Activated B cell treated with CpG ODN at 0.5 μM for 24 hours (primary cell): ENCODE data around the gene WAPL. TPM values are rescaled to one million over a fixed set of nuclear protein-coding genes. Genes with fewer than 3 reads are reported as not detected.

Source experiments
- ATAC-seq: fragments of 200-7000 bp; cut with Tn5 transposase; one replicate; pipeline ENCODE4 v1.10.0; 2021; ENCODE audit warnings: low read depth, mild to moderate bottlenecking, moderate library complexity
- CTCF ChIA-PET: fragments of 350-600 bp; sonication (Branson Sonifier 250); formaldehyde crosslinking; loops from one replicate; lab custom pipeline; 2021; ENCODE audit warnings: antibody characterized with exemption; lab: Charles Lee
- POLR2A ChIA-PET: fragments of 350-600 bp; sonication (Branson Sonifier 250); formaldehyde crosslinking; loops from one replicate; lab custom pipeline; 2021; ENCODE audit warnings: antibody characterized with exemption; lab: Charles Lee
- DNase-seq: peaks from one replicate; pipeline ENCODE4 v3.0.0; 2022
- H3K27ac Mint-ChIP-seq: one replicate; pipeline ENCODE4 v1.8.0; 2020; ENCODE audit warnings: mixed read lengths
- H3K27me3 Mint-ChIP-seq: one replicate; pipeline ENCODE4 v1.8.0; 2021; ENCODE audit warnings: mixed read lengths
- H3K36me3 Mint-ChIP-seq: one replicate; pipeline ENCODE4 v1.8.0; 2021; ENCODE audit warnings: low read depth, mixed read lengths
- H3K4me1 Mint-ChIP-seq: one replicate; pipeline ENCODE4 v1.8.0; 2021; ENCODE audit warnings: mixed read lengths
- H3K4me3 Mint-ChIP-seq: one replicate; pipeline ENCODE4 v1.8.0; 2020; ENCODE audit warnings: mild to moderate bottlenecking, mixed read lengths
- H3K9me3 Mint-ChIP-seq: one replicate; pipeline ENCODE4 v1.8.0; 2020; ENCODE audit warnings: mixed read lengths
- CTCF ChIP-seq: fragments of 200-600 bp; IDR thresholded peaks from one replicate; pipeline ENCODE4 v1.8.0; 2022; ENCODE audit warnings: antibody characterized with exemption, mild to moderate bottlenecking
- intact Hi-C: fragments of 100-400 bp; cut with micrococcal nuclease; formaldehyde crosslinking; loops from one replicate; pipeline ENCODE4 v1.15.1; 2024
- total RNA-seq: library from RNA; stranded (reverse); gene quantifications from 2 replicates; pipeline ENCODE4 v1.2.3, GENCODE V29; 2022

WAPL gene
- total RNA-seq, 1 donor from 2014 or later = 38.5 TPM

- peak overlapping the region; percentile 43 for H3K27ac Mint-ChIP-seq
- ATAC-seq = no peak
- intact Hi-C loops = loop anchor here (1.0 to 10.0 kb wide), 5 partner anchors 70 to 572 kb away; partner anchors contain the start of genes GLUD1 and SHLD2
These were observed 891 bp upstream of the WAPL start for GRCh38 chr10:86522510-86522855.

GRCh38 chr10:86520871-86521677 lies 518 bp downstream of the WAPL start:
- ChIA-PET POLR2A (interaction anchor here (2.6 kb wide), 1 partner anchor 121 kb away, joined by 17 read pairs; no protein-coding TSS in a partner anchor), CTCF (no interaction called here)
- peaks cover 45% of the 10 kb centered on the region for H3K4me1 Mint-ChIP-seq
- peaks cover 31% of the 10 kb centered on the region for H3K36me3 Mint-ChIP-seq
- H3K4me3 Mint-ChIP-seq = peak overlapping the region; percentile 92
- H3K27me3 Mint-ChIP-seq = no peaks in the 10 kb centered on the region
- intact Hi-C loops = loop anchor here (1.0 to 10.0 kb wide), 7 partner anchors 15 to 574 kb away; partner anchors contain the start of genes GLUD1 and SHLD2
- H3K27ac Mint-ChIP-seq = peak overlapping the region; percentile 80
- TF ChIP-seq CTCF = no peak
- ATAC-seq (peak; percentile 30), DNase-seq (no peak)
- no peaks in the 10 kb centered on the region for H3K9me3 Mint-ChIP-seq

More at GRCh38 chr10:86522510-86522855, 891 bp upstream of the WAPL start:
- H3K4me3 Mint-ChIP-seq = peak overlapping the region; percentile 88
- no peak for TF ChIP-seq CTCF
- no peaks in the 10 kb centered on the region for H3K9me3 Mint-ChIP-seq
- H3K27me3 Mint-ChIP-seq = peaks cover 5% of the 10 kb centered on the region
- CTCF ChIA-PET = no interaction called here
- no peak for DNase-seq
- POLR2A ChIA-PET = interaction anchor here (0.6 to 2.6 kb wide), 4 partner anchors 13 to 543 kb away, joined by 3 to 17 read pairs (median 4); no protein-coding TSS in a partner anchor
- H3K4me1 Mint-ChIP-seq = peaks cover 36% of the 10 kb centered on the region
- peaks cover 20% of the 10 kb centered on the region for H3K36me3 Mint-ChIP-seq

GRCh38 chr10:86518781-86519180 lies 2.8 kb downstream of the WAPL start:
- Mint-ChIP-seq H3K27ac (no peak overlapping the region), H3K9me3 (no peaks in the 10 kb centered on the region), H3K36me3 (peaks cover 52% of the 10 kb centered on the region), H3K4me3 (no peak overlapping the region), H3K27me3 (no peaks in the 10 kb centered on the region), H3K4me1 (peaks cover 63% of the 10 kb centered on the region)
- ChIA-PET POLR2A (interaction anchor here (0.6 kb wide), 1 partner anchor 40 kb away, joined by 3 read pairs; no protein-coding TSS in a partner anchor), CTCF (no interaction called here)
- no peak for TF ChIP-seq CTCF
- intact Hi-C loops = no loop called here
- no peak for ATAC-seq
- no peak for DNase-seq

- peaks cover 55% of the 10 kb centered on the region for H3K36me3 Mint-ChIP-seq
- DNase-seq = no peak
- no peak overlapping the region for H3K4me3 Mint-ChIP-seq
- peaks cover 38% of the 10 kb centered on the region for H3K4me1 Mint-ChIP-seq
- ATAC-seq = no peak
- no peak overlapping the region for H3K27ac Mint-ChIP-seq
- TF ChIP-seq CTCF = no peak
- H3K27me3 Mint-ChIP-seq = no peaks in the 10 kb centered on the region
- H3K9me3 Mint-ChIP-seq = no peaks in the 10 kb centered on the region
- ChIA-PET POLR2A (no interaction called here), CTCF (interaction anchor here (1.0 kb wide), 1 partner anchor 112 kb away, joined by 3 read pairs; no protein-coding TSS in a partner anchor)
- intact Hi-C loops = no loop called here
These were observed 9.5 kb downstream of the WAPL start for GRCh38 chr10:86512137-86512536.
